K562 (cell line): ENCODE measurements around the gene TMTC4. TPM values are rescaled to one million over a fixed set of nuclear protein-coding genes. Genes with fewer than 3 reads are reported as not detected.

Experiments used
- ATAC-seq: fragments of 200-7000 bp; cut with Tn5 transposase; 3 replicates; pipeline ENCODE4 v1.9.1; 2020; ENCODE audit warnings: moderate library complexity
- BruUV-seq: library from RNA; stranded (reverse); fragments of 400-500 nt; replicated peaks from 2 replicates; lab custom pipeline; 2021; lab: Mats Ljungman, UMichigan
- CTCF ChIA-PET: fragments of 300-600 bp; formaldehyde crosslinking; extraction: SDS; loops from one replicate; lab custom pipeline; 2021; ENCODE audit warnings: low intra/inter-chr PET ratio; lab: Yijun Ruan, JAX
- POLR2A ChIA-PET: fragments of 300-600, 350-650 bp; sonication (Branson Sonifier 250); formaldehyde crosslinking; extraction: SDS; loops from one replicate; lab custom pipeline; 2021; ENCODE audit warnings: antibody characterized with exemption, inconsistent platforms; lab: Yijun Ruan, JAX
- DNase-seq, 4 experiments: peaks; one replicate each; pipeline versions ENCODE4 v3.0.0 to v3.0.0-alpha.2; 2011 to 2018; ENCODE audit warnings: low spot score in 3 of 4, mixed read lengths in 3 of 4; ENCODE audit errors: extremely low read depth in 1 of 4
- FAIRE-seq: peaks from 2 replicates; lab custom pipeline; 2011; peaks lifted over from hg19 to GRCh38; lab: Jason Lieb, UNC
- H2AFZ ChIP-seq: 2 replicates; pipeline ENCODE4 v1.6.0; 2011; ENCODE audit warnings: low read depth, low read length, control low read depth, inconsistent platforms
- H3K27ac ChIP-seq: fragments of 200-600 bp; 3 replicates; pipeline ENCODE4 v1.8.0; 2011; ENCODE audit warnings: low read depth, mild to moderate bottlenecking, control low read depth, inconsistent platforms, low read length, moderate library complexity, mixed read lengths; ENCODE audit errors: extremely low read depth
- H3K27me3 ChIP-seq, 2 experiments: fragments of 300-600 bp in 1 of 2; 2 replicates in 1 of 2; 3 replicates in 1 of 2; pipeline versions ENCODE4 v1.6.0 to v1.8.0; 2011; ENCODE audit warnings: inconsistent platforms in 2 of 2, low read length in 2 of 2, mild to moderate bottlenecking in 1 of 2, mixed read lengths in 1 of 2, moderate library complexity in 1 of 2; ENCODE audit not compliant: control insufficient read depth in 2 of 2, insufficient read depth in 2 of 2
- H3K36me3 ChIP-seq: fragments of 300-600 bp; 3 replicates; pipeline ENCODE4 v1.8.0; 2011; ENCODE audit warnings: mild to moderate bottlenecking, low read length, inconsistent platforms; ENCODE audit not compliant: control insufficient read depth, insufficient read depth
- H3K4me1 ChIP-seq, 2 experiments: fragments of 200-600 bp in 1 of 2; replicated peaks in 1 of 2; 2 replicates in 1 of 2; 3 replicates in 1 of 2; pipeline versions ENCODE4 v1.5.1 to v1.8.0; 2011; ENCODE audit warnings: inconsistent platforms in 2 of 2, low read length in 2 of 2, mild to moderate bottlenecking in 1 of 2, mixed read lengths in 1 of 2, moderate library complexity in 1 of 2; ENCODE audit not compliant: control insufficient read depth in 2 of 2, insufficient read depth in 2 of 2
- H3K4me2 ChIP-seq: 2 replicates; pipeline ENCODE4 v1.6.1; 2011; ENCODE audit warnings: low read length, control low read depth, inconsistent platforms, mixed read lengths; ENCODE audit not compliant: insufficient read depth
- H3K4me3 ChIP-seq: fragments of 200-600 bp; sonication (generic), shearing (Covaris generic); 2 replicates; pipeline ENCODE4 v1.5.1; 2016; ENCODE audit warnings: control low read depth, inconsistent platforms
- H3K79me2 ChIP-seq: fragments of 200-600 bp; 3 replicates; pipeline ENCODE4 v1.8.0; 2011; ENCODE audit warnings: low read length, inconsistent platforms; ENCODE audit not compliant: control insufficient read depth, insufficient read depth
- H3K9ac ChIP-seq, 2 experiments: 2 replicates each; pipeline versions ENCODE4 v1.6.0 to v1.6.1; 2011; ENCODE audit warnings: low read depth in 2 of 2, low read length in 2 of 2, control low read depth in 1 of 2, inconsistent platforms in 1 of 2, mild to moderate bottlenecking in 1 of 2, mixed read lengths in 1 of 2; ENCODE audit not compliant: insufficient read depth in 1 of 2
- H3K9me1 ChIP-seq: one replicate; pipeline ENCODE4 v1.6.0; 2011; ENCODE audit warnings: inconsistent platforms, mild to moderate bottlenecking, low read length, moderate library complexity; ENCODE audit not compliant: control insufficient read depth, insufficient read depth
- H3K9me3 ChIP-seq: replicated peaks from 2 replicates; pipeline ENCODE4 v1.5.1; 2011; ENCODE audit warnings: low read depth, low read length, inconsistent platforms; ENCODE audit not compliant: control insufficient read depth, insufficient read depth
- H4K20me1 ChIP-seq: replicated peaks from 2 replicates; pipeline ENCODE4 v1.6.1; 2011; ENCODE audit warnings: low read length, inconsistent platforms, mixed read lengths; ENCODE audit not compliant: control insufficient read depth, insufficient read depth
- BHLHE40 ChIP-seq: IDR thresholded peaks from 2 replicates; pipeline ENCODE4 v1.6.1; 2011; ENCODE audit warnings: low read length, improper control_type of control experiment
- EGR1 ChIP-seq: fragments of 450-650 bp; conservative IDR thresholded peaks from 2 replicates; pipeline ENCODE4 v1.6.1; 2017; ENCODE audit warnings: mild to moderate bottlenecking
- NFE2L1 ChIP-seq: fragments of 450-650 bp; IDR thresholded peaks from 2 replicates; pipeline ENCODE4 v1.6.1; 2016; ENCODE audit warnings: missing genetic modification characterization, low read depth, mild to moderate bottlenecking, missing compliant biosample characterization, moderate library complexity, borderline replicate concordance
- SP2 ChIP-seq: IDR thresholded peaks from 2 replicates; pipeline ENCODE4 v1.6.1; 2011; ENCODE audit warnings: mild to moderate bottlenecking, low read depth, low read length, moderate library complexity; ENCODE audit not compliant: poor library complexity, severe bottlenecking; ENCODE audit errors: extremely low read depth
- TAF7 ChIP-seq: fragments of 450-650 bp; IDR thresholded peaks from 2 replicates; pipeline ENCODE4 v1.6.1; 2016; ENCODE audit warnings: missing genetic modification characterization, missing compliant biosample characterization
- ZNF165 ChIP-seq: fragments of 250-450 bp; sonication (Bioruptor Pico); IDR thresholded peaks from 2 replicates; pipeline ENCODE4 v1.4.0; 2020; ENCODE audit warnings: borderline replicate concordance
- WGBS: fragments of 100-300 bp; shearing (Covaris generic); methylation state at CpG from one replicate; pipeline ENCODE4 v1.1.6; 2016; ENCODE audit warnings: low coverage, mixed read lengths; ENCODE audit not compliant: insufficient coverage; ENCODE audit errors: missing lambda C conversion rate; 5-methylcytosine and 5-hydroxymethylcytosine counted together
- in situ Hi-C: fragments of 300-500 bp; cut with MboI; formaldehyde crosslinking; loops from 4 replicates; pipeline ENCODE4 v1.15.0; 2018; ENCODE audit warnings: inconsistent platforms, mixed read lengths
- intact Hi-C: fragments of 100-400 bp; cut with micrococcal nuclease; formaldehyde crosslinking; loops from 2 replicates; pipeline ENCODE4 v1.14.2; 2022
- polyA plus RNA-seq, 8 experiments: library from polyadenylated mRNA; depleted of rRNA in 4 of 8; stranded (reverse) in 5 of 8; unstranded in 3 of 8; fragments of >200 nt; fragmentation: Nextera tagmentation in 2 of 8; fragmentation: Illumina TruSeq in 1 of 8; extraction: Ambion mirVana in 2 of 8; extraction: Trizol in 1 of 8; gene quantifications; 2 replicates each; pipeline versions ENCODE4 v1.2.1 to v1.2.3, GENCODE V29; 2011 to 2014; ENCODE audit warnings: inconsistent platforms in 1 of 8, missing spikeins in 1 of 8
- total RNA-seq, 7 experiments: library from RNA; depleted of rRNA in 6 of 7; stranded (reverse); fragments of >200 nt in 6 of 7; fragmentation: Illumina TruSeq in 2 of 7; extraction: Trizol in 2 of 7; gene quantifications; 2 replicates each; pipeline versions ENCODE4 v1.2.1 to v1.2.3, GENCODE V29; 2011 to 2021; ENCODE audit warnings: low replicate concordance in 1 of 7
- TF ChIP-seq, protein P1 (sequence below), 2 experiments: IDR thresholded peaks in 1 of 2; conservative IDR thresholded peaks in 1 of 2; 2 replicates each; pipeline ENCODE4 v1.6.1; 2016; ENCODE audit warnings: low read depth in 2 of 2, mild to moderate bottlenecking in 1 of 2, missing compliant biosample characterization in 1 of 2, missing genetic modification characterization in 1 of 2, moderate library complexity in 1 of 2
- TF ChIP-seq, protein P2 (sequence below), 3 experiments: fragments of 200-800 bp in 1 of 3; sonication (Bioruptor generic) in 1 of 3; sonication (generic) in 1 of 3; formaldehyde crosslinking in 1 of 3; IDR thresholded peaks; 2 replicates each; pipeline versions ENCODE4 v1.6.1 to v1.8.0; 2016 to 2022; ENCODE audit warnings: mild to moderate bottlenecking in 2 of 3, missing compliant biosample characterization in 2 of 3, missing genetic modification characterization in 2 of 3, missing genetic modification reagents in 1 of 3
- TF ChIP-seq, protein P3 (sequence below): fragments of 200-800 bp; sonication (Bioruptor generic); IDR thresholded peaks from 2 replicates; pipeline ENCODE4 v1.6.1; 2017; ENCODE audit warnings: missing genetic modification characterization, missing compliant biosample characterization
- TF ChIP-seq, protein P4 (sequence below), 2 experiments: IDR thresholded peaks; 2 replicates each; pipeline ENCODE4 v1.6.1; 2012; ENCODE audit warnings: improper control_type of control experiment in 2 of 2, low read depth in 2 of 2, low read length in 2 of 2, borderline replicate concordance in 1 of 2

Gene TMTC4
- total and polyA plus RNA-seq, 9 of the 15 experiments (the other 6 are each of a cell fraction or from before 2014, with no cell fraction given), result 3.5 to 16.7 (median 11.8) TPM

DNA sequence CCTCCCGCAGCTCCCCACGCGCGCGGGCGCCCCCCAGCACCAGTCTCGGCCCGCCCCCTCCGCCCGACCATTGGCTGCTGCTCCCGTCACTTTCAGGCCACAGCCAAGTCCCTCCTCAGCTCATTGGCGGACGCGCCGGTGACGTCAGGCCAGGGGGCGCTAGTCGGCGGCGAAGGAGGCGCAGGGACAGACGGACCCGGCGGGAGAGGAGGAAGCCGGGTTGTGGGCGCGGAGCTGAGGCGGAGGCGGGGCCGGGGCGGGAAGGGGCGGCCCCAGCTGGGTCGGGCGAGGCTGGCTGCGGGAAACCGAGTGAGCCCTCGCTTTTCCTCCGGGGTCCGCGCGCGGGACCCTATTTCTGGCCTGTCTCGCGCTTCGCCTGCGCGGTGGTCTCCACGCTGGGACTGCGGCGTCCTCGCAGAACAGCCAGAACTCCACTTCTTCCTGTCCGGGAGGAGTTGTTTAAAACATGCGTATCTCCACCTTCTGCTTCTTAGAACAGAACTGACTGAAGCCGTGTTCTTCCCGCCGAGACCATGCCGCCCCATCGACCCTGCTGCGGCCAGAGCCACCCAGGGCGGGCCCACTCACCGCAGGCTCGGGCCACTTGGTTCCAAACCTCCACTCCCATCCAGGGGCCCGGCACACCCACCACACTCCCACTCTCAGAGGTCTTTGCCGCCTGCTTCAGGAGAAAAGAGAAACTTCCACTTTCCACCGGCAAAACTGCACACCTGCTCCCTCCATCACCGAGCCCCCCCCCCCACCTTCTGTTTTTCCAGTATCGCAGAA is 471 bp upstream of the TMTC4 start:
- no peaks in the 10 kb centered on the region for H3K9me3 ChIP-seq
- DNase-seq (peak; percentile 96 to 99 (median 98)), FAIRE-seq (peak; percentile 73), ATAC-seq (peak; percentile 96)
- peaks cover 0 to 5% of the 10 kb centered on the region in 2 experiments; a peak in 3 of 5 replicates for H3K27me3 ChIP-seq
- ChIA-PET POLR2A (interaction anchor here (0.9 to 1.2 kb wide), 3 partner anchors 10 to 14 kb away, joined by 3 to 4 read pairs (median 3); no protein-coding TSS in a partner anchor), CTCF (interaction anchor here (0.6 kb wide), 1 partner anchor 207 kb away, joined by 4 read pairs; no protein-coding TSS in a partner anchor)
- peak overlapping the region; percentile 55 to 92 for H3K9ac ChIP-seq
- H3K9me1 ChIP-seq, result no peaks in the 10 kb centered on the region
- in situ Hi-C loops (no loop called here), intact Hi-C loops (loop anchor here (2.0 kb wide), 1 partner anchor 102 kb away; no protein-coding TSS in a partner anchor)
- H3K36me3 ChIP-seq, result peaks cover 2% of the 10 kb centered on the region; the same call in 1 of the 3 replicates
- 3% methylated on average over 10 of the region's 67 CpGs for WGBS
- BruUV-seq, result TSS peak; percentile 87
- peaks cover 22% of the 10 kb centered on the region for H3K79me2 ChIP-seq
- peak overlapping the region; percentile 84 for H3K4me2 ChIP-seq
- H2AFZ ChIP-seq, result peak overlapping the region; percentile 94
- peaks cover 9 to 12% of the 10 kb centered on the region in 2 experiments; a peak in 4 of 5 replicates for H3K4me1 ChIP-seq
- peaks cover 6% of the 10 kb centered on the region; the same call in 1 of the 2 replicates for H4K20me1 ChIP-seq
- H3K4me3 ChIP-seq, result peak overlapping the region; percentile 75
- H3K27ac ChIP-seq, result peak overlapping the region; percentile 68
- TF ChIP-seq BHLHE40, result no peak
- no peak for TF ChIP-seq TAF7 (tag)
- TF ChIP-seq ZNF165 (CRISPR knock-in tag), result peak; percentile 23; the same call in 1 of the 2 replicates
- TF ChIP-seq, protein P1, sequence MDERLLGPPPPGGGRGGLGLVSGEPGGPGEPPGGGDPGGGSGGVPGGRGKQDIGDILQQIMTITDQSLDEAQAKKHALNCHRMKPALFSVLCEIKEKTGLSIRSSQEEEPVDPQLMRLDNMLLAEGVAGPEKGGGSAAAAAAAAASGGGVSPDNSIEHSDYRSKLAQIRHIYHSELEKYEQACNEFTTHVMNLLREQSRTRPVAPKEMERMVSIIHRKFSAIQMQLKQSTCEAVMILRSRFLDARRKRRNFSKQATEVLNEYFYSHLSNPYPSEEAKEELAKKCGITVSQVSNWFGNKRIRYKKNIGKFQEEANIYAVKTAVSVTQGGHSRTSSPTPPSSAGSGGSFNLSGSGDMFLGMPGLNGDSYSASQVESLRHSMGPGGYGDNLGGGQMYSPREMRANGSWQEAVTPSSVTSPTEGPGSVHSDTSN (CRISPR knock-in tag; IDR thresholded peaks at IDR 0.05; ENCODE audit: low read depth), result peak; percentile 53
- TF ChIP-seq, protein P1 (tag; conservative IDR thresholded peaks at IDR 0.05; ENCODE audit: low read depth), result peak; percentile 75
- TF ChIP-seq NFE2L1 (tag), result no peak
- TF ChIP-seq EGR1, result peak; percentile 69
- TF ChIP-seq, protein P2, sequence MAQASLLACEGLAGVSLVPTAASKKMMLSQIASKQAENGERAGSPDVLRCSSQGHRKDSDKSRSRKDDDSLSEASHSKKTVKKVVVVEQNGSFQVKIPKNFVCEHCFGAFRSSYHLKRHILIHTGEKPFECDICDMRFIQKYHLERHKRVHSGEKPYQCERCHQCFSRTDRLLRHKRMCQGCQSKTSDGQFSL (CRISPR knock-in tag; IDR thresholded peaks at IDR 0.05), result peak; percentile 47; the same call in 1 of the 2 replicates
- TF ChIP-seq, protein P2 (tag; IDR thresholded peaks at IDR 0.05), result no peak; a peak in 1 of 4 replicates
- TF ChIP-seq, protein P3, sequence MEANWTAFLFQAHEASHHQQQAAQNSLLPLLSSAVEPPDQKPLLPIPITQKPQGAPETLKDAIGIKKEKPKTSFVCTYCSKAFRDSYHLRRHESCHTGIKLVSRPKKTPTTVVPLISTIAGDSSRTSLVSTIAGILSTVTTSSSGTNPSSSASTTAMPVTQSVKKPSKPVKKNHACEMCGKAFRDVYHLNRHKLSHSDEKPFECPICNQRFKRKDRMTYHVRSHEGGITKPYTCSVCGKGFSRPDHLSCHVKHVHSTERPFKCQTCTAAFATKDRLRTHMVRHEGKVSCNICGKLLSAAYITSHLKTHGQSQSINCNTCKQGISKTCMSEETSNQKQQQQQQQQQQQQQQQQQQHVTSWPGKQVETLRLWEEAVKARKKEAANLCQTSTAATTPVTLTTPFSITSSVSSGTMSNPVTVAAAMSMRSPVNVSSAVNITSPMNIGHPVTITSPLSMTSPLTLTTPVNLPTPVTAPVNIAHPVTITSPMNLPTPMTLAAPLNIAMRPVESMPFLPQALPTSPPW (CRISPR knock-in tag), result peak; percentile 91
- TF ChIP-seq, protein P4, sequence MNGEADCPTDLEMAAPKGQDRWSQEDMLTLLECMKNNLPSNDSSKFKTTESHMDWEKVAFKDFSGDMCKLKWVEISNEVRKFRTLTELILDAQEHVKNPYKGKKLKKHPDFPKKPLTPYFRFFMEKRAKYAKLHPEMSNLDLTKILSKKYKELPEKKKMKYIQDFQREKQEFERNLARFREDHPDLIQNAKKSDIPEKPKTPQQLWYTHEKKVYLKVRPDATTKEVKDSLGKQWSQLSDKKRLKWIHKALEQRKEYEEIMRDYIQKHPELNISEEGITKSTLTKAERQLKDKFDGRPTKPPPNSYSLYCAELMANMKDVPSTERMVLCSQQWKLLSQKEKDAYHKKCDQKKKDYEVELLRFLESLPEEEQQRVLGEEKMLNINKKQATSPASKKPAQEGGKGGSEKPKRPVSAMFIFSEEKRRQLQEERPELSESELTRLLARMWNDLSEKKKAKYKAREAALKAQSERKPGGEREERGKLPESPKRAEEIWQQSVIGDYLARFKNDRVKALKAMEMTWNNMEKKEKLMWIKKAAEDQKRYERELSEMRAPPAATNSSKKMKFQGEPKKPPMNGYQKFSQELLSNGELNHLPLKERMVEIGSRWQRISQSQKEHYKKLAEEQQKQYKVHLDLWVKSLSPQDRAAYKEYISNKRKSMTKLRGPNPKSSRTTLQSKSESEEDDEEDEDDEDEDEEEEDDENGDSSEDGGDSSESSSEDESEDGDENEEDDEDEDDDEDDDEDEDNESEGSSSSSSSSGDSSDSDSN (IDR thresholded peaks at IDR 0.05; ENCODE audit: borderline replicate concordance in 1 of 2, low read depth in 2 of 2, low read length in 2 of 2), result 0 out of 4 replicates have a peak, but pooled peaks of 1 of the 2 experiments have one; percentile 26
- TF ChIP-seq SP2, result peak; percentile 78
